GM19467 (cell line): ENCODE measurements around the gene CAPN5.

Experiments
- ATAC-seq: cut with Tn5 transposase; IDR thresholded peaks from one replicate; pipeline ENCODE4 v1.9.1; 2021; ENCODE audit warnings: mild to moderate bottlenecking, moderate library complexity; ENCODE audit not compliant: unreplicated experiment

Gene CAPN5

DNA sequence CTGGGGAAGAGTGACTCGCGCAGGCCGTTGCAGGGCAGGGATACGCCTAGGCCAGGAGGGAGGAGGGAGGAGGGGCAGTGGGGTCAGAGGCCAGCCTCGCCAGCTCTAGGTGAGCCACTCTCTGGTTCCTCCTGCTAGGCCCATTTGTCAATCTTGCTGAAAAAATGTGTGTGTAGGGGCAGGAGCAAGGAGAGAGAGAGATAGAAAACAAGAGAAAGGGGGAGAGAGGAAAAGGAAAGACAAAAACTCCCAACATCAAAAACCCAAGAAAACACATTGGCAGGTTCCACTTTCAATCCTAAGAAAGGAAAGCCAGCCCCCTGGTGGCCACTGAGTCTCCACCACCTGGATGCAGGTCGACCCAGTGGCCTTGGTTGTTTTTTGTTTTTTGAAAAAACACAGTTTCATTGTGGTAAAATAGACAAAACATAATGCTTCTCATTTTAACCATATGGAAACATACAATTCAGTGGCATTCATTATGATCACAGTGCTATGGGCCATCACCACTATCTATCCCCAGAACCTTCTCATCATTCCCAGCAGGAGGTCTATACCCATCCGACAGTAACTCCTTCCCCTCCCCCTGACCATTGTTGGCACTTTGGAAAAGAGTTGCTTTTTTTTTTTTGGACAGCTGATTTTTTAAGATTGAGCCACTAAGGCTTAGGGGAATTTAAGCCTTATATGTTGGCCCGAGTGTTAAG lies 46.8 kb downstream of the CAPN5 start:
- ATAC-seq: no peak

DNA sequence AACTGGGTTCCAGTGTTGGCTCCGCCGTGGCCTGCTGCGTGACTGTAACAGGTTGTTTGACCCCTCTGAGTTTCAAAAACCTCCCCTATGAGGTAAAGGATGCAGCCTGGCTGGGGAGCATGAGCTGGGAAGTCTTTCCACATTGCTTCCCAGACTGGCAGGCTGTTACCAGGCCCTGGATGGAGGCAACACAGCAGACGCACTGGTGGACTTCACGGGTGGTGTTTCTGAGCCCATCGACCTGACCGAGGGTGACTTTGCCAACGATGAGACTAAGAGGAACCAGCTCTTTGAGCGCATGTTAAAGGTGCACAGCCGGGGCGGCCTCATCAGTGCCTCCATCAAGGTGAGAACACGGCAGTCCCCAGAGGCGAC lies 47.3 kb downstream of the CAPN5 start:
- no peak for ATAC-seq

DNA sequence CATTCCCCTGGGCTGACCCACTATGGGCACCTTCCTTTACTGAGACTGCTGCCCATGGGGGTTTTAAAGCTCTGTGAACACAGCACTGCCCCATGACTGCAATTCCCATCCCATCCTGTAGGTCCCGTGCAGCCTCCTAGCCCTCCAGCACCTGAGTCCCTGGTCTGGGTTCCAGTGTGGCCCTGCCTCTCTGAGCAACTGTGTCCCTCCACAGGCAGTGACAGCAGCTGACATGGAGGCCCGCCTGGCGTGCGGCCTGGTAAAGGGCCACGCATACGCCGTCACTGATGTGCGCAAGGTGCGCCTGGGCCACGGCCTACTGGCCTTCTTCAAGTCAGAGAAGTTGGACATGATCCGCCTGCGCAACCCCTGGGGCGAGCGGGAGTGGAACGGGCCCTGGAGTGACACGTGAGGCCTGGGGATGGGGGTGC lies 48.4 kb downstream of the CAPN5 start:
- no peak for ATAC-seq

DNA sequence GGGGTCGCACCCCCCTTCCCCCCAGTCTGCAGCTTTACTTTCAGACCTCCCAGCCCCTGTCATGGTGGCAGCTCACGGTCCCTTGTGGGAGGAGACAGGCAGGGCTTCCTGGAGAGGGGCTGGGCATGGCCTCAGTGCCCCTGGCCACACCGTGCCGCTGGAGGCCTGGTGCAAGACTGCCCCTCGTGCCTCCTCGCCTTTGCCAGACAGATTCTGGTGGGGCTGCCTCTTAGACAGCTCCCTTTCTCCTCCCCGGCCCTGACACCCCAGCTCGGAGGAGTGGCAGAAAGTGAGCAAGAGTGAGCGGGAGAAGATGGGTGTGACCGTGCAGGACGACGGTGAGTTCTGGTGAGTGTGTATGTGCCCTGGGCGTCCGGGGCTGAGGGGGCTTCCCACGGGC lies 49.2 kb downstream of the CAPN5 start:
- no peak for ATAC-seq

DNA sequence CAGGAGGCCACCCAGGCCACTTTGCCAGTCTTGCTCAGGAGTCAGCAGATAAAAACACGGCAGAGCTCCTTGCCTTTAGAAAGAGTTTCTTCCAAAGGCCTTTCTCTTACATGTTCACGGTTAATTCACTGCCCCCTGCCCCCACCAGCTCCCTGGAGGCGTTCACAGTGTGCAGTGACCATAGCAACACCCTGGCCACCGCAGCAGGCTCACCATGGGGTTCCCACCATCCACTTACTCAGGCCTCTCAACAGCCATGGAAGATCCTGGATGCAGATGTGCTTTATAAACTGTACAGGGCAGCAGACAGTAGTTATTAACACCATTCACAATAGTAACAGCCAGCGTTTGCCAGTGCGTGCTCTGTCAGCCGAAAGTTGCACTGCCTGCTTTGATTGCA lies 50.7 kb downstream of the CAPN5 start:
- ATAC-seq: no peak

DNA sequence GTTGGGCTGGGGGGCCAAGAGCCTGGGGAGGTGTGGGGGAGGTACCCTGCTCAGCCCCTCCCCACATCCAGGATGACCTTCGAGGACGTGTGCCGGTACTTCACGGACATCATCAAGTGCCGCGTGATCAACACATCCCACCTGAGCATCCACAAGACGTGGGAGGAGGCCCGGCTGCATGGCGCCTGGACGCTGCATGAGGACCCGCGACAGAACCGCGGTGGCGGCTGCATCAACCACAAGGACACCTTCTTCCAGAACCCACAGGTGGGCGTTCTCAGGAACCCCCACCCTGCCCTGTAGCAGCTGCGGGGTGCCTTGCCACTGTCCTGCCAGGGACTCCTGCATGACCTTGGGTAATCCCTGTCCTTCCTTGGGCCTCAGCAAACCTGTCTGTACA lies 51.3 kb downstream of the CAPN5 start:
- no peak for ATAC-seq

DNA sequence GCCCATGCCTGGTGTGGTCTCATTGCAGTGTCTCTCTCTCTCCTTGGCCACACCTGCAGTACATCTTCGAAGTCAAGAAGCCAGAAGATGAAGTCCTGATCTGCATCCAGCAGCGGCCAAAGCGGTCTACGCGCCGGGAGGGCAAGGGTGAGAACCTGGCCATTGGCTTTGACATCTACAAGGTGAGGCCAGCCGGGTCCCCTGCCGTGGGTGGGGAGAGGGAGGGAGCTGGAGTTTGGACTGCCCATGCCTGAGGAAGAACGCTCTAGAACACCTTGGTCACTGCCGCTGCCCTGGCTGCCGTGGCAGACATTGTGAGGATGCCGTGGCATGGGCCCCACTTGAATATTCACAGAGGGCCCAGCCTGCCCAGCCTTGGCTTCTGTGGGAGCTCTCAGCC lies 52.2 kb downstream of the CAPN5 start:
- no peak for ATAC-seq

DNA sequence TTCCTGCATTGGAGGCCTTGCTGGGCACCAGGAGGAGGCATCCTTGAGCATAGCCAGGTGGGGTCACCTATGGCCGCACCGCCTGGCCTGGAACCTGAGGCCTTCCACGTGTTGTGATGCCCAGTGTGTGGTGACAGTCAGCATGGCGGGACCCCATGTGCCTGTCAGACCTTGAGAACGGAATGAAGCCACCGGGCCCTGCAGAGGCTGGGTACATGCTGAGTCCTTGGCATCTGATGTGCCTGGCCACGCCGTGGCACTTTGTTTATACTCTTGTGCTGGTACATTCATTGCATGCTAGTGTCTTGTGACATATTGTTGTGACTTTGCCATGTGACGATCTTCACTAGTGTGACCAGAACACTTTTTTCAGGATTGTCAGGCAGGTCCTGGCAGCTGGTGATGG lies 52.8 kb downstream of the CAPN5 start:
- no peak for ATAC-seq

DNA sequence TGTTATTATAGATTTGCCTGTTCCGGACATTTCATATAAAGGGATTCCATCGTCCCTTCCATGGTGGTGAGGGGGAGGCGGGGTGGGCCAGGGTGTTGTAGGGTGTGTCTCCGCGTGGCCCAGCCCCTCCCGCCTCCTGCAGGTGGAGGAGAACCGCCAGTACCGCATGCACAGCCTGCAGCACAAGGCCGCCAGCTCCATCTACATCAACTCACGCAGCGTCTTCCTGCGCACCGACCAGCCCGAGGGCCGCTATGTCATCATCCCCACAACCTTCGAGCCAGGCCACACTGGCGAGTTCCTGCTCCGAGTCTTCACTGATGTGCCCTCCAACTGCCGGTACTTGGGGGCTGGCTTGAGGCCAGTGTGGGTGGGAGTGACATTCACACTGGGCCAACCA lies 53.8 kb downstream of the CAPN5 start:
- ATAC-seq: no peak

DNA sequence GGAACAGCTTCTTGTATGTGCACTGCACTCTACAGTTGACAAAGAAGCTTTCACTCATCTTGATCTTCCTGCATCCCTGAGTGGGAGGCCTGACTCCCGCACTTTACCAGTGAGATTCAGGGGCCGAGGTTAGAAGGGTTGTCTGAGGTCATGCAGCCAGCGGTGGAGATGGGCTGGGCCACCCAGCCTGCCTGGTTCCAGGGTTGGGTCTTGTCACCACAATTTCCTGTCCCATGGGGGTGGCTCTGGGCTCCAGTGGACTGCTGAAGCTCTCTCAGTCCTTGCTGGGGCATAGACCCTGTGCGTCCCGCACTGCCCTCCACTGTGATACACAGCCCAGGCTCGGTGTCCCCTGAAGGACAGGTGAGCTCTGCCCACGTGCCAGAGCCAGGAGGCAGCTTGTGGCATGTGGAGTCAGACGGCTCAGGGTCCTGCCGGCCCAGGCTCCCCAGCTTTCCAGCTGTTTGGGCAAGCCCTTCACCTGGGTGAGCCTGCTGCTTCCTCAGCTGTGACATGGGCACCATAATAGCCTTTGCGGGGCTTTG lies 54.4 kb downstream of the CAPN5 start:
- ATAC-seq: no peak

DNA sequence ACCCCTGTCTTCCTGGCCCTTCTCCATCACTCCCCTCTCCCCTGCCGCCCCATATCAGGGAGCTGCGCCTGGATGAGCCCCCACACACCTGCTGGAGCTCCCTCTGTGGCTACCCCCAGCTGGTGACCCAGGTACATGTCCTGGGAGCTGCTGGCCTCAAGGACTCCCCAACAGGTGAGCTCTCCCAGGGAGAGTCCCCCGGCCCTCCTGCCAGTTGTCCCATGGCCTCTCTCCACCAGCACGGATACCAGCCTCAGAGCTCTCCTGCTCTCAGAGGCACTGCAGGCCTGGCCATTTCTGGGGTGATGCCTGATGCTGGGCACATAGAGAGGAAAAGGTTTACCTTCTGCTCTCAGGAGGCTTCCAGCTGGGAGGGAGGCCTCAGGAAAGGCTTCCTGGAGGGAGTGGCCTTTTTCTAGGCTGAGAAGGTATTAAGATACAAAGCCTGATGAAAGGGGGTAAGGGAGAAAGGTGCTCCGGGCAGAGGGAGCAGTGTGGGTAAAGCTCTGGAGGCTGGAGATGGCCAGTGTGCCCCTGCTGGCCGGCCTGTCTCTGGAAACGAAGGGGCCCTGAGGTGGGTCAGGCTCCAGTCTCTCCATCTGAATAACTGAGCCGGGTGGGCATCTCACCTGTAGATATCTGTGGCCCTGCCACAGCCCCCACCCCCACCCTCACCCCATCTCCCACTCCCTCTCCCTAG lies 55.3 kb downstream of the CAPN5 start:
- no peak for ATAC-seq

DNA sequence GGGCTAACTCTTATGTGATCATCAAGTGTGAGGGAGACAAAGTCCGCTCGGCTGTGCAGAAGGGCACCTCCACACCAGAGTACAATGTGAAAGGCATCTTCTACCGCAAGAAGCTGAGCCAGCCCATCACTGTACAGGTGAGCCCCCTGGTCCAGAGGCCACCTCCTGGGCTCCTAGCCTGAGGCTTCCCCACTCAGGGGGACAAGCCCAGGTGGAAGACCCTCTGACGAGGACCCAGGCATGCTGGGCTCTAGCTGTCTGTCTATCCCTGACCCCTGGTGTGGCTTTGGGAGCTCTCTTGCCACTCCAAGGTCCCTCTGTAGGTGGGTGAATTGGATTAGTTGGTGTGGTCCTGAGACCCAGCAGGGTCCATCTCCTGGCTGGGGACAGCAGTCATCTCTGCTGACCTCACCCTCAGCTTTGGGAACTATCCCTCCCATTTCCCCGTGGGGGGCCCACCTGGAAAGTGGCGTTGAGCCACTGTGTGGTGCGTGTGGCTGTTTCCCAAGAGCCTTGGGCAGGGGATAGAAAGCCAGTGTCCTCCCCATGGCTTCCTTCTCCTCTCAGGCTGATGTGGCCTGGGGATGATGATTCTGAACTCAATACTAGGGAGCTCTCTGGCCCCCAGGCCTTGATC lies 55.9 kb downstream of the CAPN5 start:
- no peak for ATAC-seq

DNA sequence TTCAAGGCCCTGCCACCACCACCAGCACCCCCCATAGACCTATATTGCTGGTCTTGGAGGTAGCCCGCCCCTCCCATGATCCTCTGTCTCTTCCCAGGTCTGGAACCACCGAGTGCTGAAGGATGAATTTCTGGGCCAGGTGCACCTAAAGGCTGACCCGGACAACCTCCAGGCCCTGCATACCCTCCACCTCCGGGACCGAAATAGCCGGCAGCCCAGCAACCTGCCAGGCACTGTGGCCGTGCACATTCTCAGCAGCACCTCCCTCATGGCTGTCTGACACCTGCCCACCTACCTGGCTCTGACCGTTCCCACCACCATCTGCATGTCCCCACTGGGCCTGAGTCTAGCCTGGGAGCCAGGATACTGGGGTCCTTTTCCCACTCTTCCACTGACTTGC lies 56.8 kb downstream of the CAPN5 start:
- no peak for ATAC-seq

DNA sequence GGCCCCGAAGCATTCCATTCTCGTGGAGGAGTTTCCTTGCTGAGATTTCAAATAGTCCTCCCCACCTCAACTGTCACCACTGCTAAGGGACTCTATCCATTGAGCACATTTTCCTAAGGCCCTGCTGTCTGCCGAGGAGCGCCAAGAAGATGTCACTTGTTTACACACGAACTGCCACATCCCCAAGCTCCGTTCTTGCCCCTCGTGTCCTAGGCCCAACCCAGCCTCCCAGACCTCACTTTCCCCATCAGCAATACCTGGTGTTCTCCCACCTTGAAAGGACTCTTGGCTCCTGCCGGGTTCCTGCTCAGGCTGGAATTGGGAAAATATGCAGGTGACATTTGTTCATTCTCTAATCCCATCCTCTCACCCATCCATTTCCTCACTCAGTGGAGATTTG lies 57.3 kb downstream of the CAPN5 start:
- no peak for ATAC-seq

DNA sequence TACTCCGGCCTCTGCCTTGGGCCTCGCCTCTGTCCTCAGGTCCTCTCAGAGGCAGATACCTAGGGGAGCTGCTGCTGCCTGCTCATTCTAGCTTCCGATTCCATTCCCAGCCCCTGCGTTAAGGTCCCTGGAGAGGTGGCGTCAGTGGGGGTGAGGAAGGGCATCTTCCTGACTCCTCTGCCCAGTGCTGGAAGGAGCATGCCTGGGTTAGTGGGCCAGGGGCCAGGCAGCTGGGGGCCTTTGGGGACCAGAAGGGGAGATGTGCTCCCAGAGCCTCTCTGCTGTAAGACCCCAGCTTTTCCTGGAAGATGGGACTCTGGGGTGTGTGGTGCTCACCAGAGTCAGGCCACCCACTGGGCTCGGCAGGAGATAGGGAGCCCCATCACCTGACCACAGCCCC lies 57.7 kb downstream of the CAPN5 start:
- ATAC-seq: no peak

DNA sequence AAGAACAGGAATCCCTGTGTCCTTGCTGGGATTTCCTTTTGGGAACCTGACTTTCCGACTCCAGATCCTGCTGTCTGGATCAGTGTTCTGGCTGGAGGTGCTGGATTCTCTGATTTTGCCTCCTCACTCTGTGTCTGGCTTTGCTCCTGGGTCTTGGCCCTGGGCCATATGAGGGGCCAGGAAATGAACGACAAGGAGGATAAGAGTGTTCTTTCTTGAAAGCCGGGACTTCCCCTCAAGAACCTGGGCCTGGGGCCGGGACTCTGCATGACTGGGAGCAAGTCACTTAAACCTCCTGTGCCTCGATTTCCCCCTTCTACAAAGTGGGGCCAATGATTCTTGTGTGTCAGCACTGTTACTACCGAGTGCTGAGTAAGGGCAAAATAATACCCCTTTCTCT lies 58.4 kb downstream of the CAPN5 start:
- no peak for ATAC-seq

DNA sequence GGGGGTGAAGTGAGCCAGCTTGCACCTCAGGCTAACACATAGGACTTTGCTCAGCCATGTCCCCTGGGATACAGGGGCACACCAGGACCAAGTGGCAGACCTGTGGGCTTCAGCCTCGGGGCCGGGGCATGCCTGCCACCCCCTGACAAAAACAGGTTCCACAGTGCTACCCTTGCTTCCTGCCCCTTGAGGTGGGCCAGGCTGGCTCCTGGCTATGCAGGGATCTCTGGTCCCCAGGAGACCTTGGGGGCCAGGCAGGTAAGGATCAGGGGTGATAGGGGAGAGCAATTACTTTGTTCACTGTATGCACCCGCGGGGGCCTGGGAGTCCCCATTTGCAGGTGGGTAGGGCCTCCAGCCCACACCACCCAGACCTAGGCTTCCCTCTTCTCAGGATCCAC lies 58.9 kb downstream of the CAPN5 start:
- no peak for ATAC-seq

DNA sequence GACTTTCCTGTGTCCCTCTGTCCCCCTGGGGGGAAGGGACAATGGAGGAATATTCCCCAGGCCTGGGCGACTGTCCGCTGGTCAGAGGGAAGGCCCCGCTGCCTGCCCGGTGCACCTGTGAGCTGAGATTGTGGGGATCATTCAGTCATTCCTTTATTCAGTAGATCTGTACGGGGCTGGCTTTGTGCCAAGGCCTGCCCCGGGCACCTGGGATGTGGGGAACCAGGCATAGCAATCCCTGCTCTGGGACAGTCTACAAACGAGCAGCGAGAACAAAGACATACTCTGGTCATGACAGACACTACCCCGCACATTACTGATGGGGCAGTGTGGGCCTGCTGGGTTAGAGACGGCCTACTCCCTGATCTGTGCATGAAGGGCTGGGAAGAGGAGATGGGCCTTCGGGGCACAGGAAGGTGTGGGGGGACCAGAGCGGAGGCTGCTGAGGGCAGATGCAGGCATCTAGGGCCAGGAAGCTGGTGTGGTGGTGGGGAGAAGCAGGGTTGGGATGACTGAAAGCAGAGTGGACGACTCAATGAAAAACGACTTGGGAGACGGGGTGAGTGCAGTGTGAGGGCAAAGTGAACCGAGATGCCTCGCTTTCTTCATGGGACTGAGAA lies 59.5 kb downstream of the CAPN5 start:
- no peak for ATAC-seq

DNA sequence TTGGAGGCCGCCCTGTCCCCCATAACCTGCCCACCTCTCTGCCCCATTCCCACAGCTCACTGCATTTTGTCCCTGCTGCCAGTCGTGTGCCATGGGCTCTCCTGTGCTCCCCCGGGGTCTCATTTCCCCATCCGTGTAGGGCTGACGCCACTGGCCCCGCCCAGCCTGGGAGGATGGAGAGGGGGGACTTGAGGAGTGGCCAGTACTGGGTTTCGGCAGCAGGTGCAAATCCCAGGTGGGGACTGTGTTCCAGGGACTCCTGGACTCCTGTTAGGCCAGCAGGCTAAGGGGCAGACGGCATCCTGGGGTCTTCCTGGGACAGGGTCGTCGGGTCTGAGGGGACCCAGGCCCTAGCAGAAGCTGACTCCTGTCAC lies 60.1 kb downstream of the CAPN5 start:
- no peak for ATAC-seq

DNA sequence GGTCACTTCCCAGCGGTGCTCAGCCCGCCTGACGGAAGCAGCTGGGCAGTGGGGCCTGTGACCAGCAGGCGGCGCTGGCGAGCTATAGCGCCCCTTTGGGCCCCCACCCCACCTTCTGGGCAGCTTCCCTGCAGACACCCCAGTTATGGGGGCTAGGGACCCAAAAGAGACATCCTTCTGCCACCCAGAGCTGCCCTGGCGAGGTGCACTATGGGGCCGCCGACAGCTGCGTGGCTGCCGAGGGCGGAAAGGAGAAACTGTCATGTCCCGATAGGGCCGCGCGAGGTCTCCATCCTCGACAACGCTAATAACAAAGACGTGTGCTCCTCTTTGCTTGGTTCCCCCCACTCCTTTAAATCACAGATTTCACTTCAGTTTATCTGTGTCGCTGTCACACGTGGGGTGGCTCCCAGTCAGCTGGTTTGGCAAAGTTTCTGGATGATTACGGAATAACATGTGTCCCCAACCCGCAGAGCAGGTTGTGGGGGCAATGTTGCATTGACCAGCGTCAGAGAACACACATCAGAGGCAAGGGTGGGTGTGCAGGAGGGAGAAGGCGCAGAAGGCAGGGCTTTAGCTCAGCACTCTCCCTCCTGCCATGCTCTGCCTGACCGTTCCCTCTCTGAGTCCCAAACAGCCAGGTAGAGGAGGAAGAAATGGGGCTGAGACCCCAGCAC lies 60.6 kb downstream of the CAPN5 start:
- ATAC-seq: no peak
